SU-DHL-6 (cell line): Measurements from ENCODE around the gene SLC24A3.

Experiments
- H2AFZ ChIP-seq: fragments of 200-600 bp; sonication (generic); 2 replicates; pipeline ENCODE4 v1.6.1; 2014; ENCODE audit warnings: low read depth, mild to moderate bottlenecking, moderate library complexity, mixed read lengths, antibody characterized with exemption, low read length; ENCODE audit not compliant: severe bottlenecking
- H3F3A ChIP-seq: fragments of 200-600 bp; shearing (Covaris generic); 2 replicates; pipeline ENCODE4 v1.6.0; 2016; ENCODE audit warnings: antibody characterized with exemption, mild to moderate bottlenecking; ENCODE audit not compliant: insufficient read depth
- H3K27ac ChIP-seq: fragments of 200-600 bp; sonication (generic); 2 replicates; pipeline ENCODE4 v1.5.1; 2016; ENCODE audit warnings: low read depth, mild to moderate bottlenecking, low read length, moderate library complexity, mixed read lengths
- H3K27me3 ChIP-seq: fragments of 200-600 bp; sonication (generic), shearing (Covaris generic); 2 replicates; pipeline ENCODE4 v1.6.0; 2014; ENCODE audit warnings: mild to moderate bottlenecking, low read length
- H3K36me3 ChIP-seq: fragments of 200-600 bp; sonication (generic); 2 replicates; pipeline ENCODE4 v1.6.1; 2014; ENCODE audit warnings: mild to moderate bottlenecking, low read length, mixed read lengths
- H3K4me2 ChIP-seq: fragments of 300-600, 200-600 bp; shearing (Covaris generic), sonication (generic); 2 replicates; pipeline ENCODE4 v1.6.0; 2014; ENCODE audit warnings: low read length, low read depth, mild to moderate bottlenecking; ENCODE audit not compliant: poor library complexity, severe bottlenecking
- H3K4me3 ChIP-seq: fragments of 200-600 bp; sonication (generic); 2 replicates; pipeline ENCODE4 v1.5.1; 2014; ENCODE audit warnings: antibody characterized with exemption, low read length, mild to moderate bottlenecking, mixed read lengths; ENCODE audit not compliant: insufficient read depth, poor library complexity, severe bottlenecking
- H3K79me2 ChIP-seq: fragments of 200-600 bp; sonication (generic); 2 replicates; pipeline ENCODE4 v1.6.1; 2014; ENCODE audit warnings: mild to moderate bottlenecking, low read length, moderate library complexity; ENCODE audit not compliant: insufficient read depth
- H3K9ac ChIP-seq: fragments of 200-600 bp; sonication (generic); 2 replicates; pipeline ENCODE4 v1.7.0; 2014; ENCODE audit warnings: mild to moderate bottlenecking, low read length
- H3K9me2 ChIP-seq: fragments of 200-600 bp; sonication (generic); replicated peaks from 2 replicates; pipeline ENCODE4 v1.6.1; 2014; ENCODE audit warnings: low read length; ENCODE audit not compliant: insufficient read depth
- H3K9me3 ChIP-seq: fragments of 200-600 bp; sonication (generic); 2 replicates; pipeline ENCODE4 v1.6.1; 2014; ENCODE audit warnings: low read length, mixed read lengths; ENCODE audit not compliant: insufficient read depth
- H4K20me1 ChIP-seq: fragments of 200-600 bp; sonication (generic); 2 replicates; pipeline ENCODE4 v1.6.1; 2014; ENCODE audit warnings: low read depth, mild to moderate bottlenecking, antibody characterized with exemption, low read length, moderate library complexity, mixed read lengths
- CTCF ChIP-seq: fragments of 200-600 bp; sonication (generic); IDR thresholded peaks from one replicate; pipeline ENCODE4 v1.5.1; 2017; ENCODE audit warnings: antibody characterized with exemption, mild to moderate bottlenecking, low read length, moderate library complexity; ENCODE audit not compliant: insufficient read depth, poor library complexity, severe bottlenecking
- EZH2phosphoT487 ChIP-seq: fragments of 200-600 bp; sonication (generic), shearing (Covaris generic); conservative IDR thresholded peaks from 2 replicates; pipeline ENCODE4 v1.6.1; 2018; ENCODE audit warnings: mild to moderate bottlenecking, antibody characterized with exemption, low read length, moderate library complexity, mixed read lengths

Gene SLC24A3

GRCh38 chr20:19602675-19603375 is 390.4 kb downstream of the SLC24A3 start:
- Histone ChIP-seq H3K4me3 (no peak overlapping the region), H3K27me3 (no peaks in the 10 kb centered on the region), H3K36me3 (no peaks in the 10 kb centered on the region), H3K4me2 (no peak overlapping the region), H3K9me3 (no peaks in the 10 kb centered on the region), H4K20me1 (no peaks in the 10 kb centered on the region), H3K9ac (no peak overlapping the region), H3K9me2 (no peaks in the 10 kb centered on the region), H3F3A (no peaks in the 10 kb centered on the region), H3K79me2 (no peaks in the 10 kb centered on the region), H2AFZ (no peak overlapping the region), H3K27ac (no peak overlapping the region)
- TF ChIP-seq EZH2phosphoT487, result no peak
- no peak for TF ChIP-seq CTCF

- H3K4me2 ChIP-seq, result no peak overlapping the region
- no peaks in the 10 kb centered on the region for H3K27me3 ChIP-seq
- H2AFZ ChIP-seq, result no peak overlapping the region
- H3K36me3 ChIP-seq, result no peaks in the 10 kb centered on the region
- H3K4me3 ChIP-seq, result no peak overlapping the region
- H3K27ac ChIP-seq, result no peak overlapping the region
- no peaks in the 10 kb centered on the region for H3K79me2 ChIP-seq
- H3F3A ChIP-seq, result no peaks in the 10 kb centered on the region
- H3K9me3 ChIP-seq, result no peaks in the 10 kb centered on the region
- no peak for TF ChIP-seq CTCF
- TF ChIP-seq EZH2phosphoT487, result no peak
- no peaks in the 10 kb centered on the region for H4K20me1 ChIP-seq
- H3K9ac ChIP-seq, result no peak overlapping the region
- no peaks in the 10 kb centered on the region for H3K9me2 ChIP-seq
Measured at GRCh38 chr20:19603376-19603750, 390.9 kb downstream of the SLC24A3 start.

- no peaks in the 10 kb centered on the region for H3F3A ChIP-seq
- H3K4me3 ChIP-seq, result no peak overlapping the region
- H3K9ac ChIP-seq, result no peak overlapping the region
- no peaks in the 10 kb centered on the region for H3K36me3 ChIP-seq
- H3K9me2 ChIP-seq, result no peaks in the 10 kb centered on the region
- TF ChIP-seq EZH2phosphoT487 (no peak), CTCF (no peak)
- no peak overlapping the region for H2AFZ ChIP-seq
- H4K20me1 ChIP-seq, result no peaks in the 10 kb centered on the region
- H3K27ac ChIP-seq, result no peak overlapping the region
- no peaks in the 10 kb centered on the region for H3K79me2 ChIP-seq
- H3K4me2 ChIP-seq, result no peak overlapping the region
- no peaks in the 10 kb centered on the region for H3K9me3 ChIP-seq
- H3K27me3 ChIP-seq, result no peaks in the 10 kb centered on the region
Measured at GRCh38 chr20:19605786-19606485, 393.5 kb downstream of the SLC24A3 start.
